ENCODE data around the gene PLEKHA8. TPM values are rescaled to one million over a fixed set of nuclear protein-coding genes. Genes with fewer than 3 reads are reported as not detected.

The PLEKHA8 gene
- total RNA-seq, 2 experiments from 2014 or later: 11.0 to 31.7 TPM

DNA sequence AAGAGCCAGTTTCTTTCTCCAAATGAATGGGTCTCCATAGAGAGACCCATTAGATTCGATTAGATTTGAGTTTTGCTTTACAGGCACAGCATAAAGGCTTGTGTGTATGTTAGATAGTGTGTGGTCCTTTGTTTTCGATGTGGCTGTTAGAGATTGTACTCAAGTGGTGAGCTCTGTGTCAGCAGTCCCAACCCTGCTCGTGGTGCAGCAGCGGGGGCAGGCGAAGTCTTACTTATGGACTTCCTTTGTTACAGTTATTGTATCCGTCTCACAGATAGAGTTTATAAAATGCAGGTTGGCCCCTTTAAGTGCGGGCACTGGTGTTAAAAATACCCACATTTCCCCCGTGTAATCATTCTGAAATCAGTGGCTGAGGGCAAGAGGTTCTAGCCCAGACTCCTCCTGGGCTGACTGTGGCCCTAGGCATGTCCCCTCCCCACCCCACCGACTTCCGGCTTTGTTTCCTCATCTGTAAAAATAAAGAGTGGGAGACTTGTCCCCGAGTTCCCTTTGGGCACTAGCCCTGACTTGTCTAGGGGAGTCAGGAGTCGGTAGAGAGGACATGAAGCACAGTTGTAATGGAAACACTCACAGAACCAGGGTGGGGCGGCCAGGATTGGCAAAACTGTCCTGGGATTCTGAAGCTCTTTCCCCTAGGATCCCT lies 135.2 kb downstream of the PLEKHA8 start:
- peak; percentile 18 for DNase-seq (ENCODE audit: low spot score)
- peaks cover 44% of the 10 kb centered on the region for H3K4me1 ChIP-seq (ENCODE audit: insufficient read depth, low read length, poor library complexity, severe bottlenecking)
- POLR2A ChIA-PET: interaction anchor here (0.6 to 2.0 kb wide), 5 partner anchors 12 to 321 kb away, joined by 3 to 8 read pairs (median 4); no protein-coding TSS in a partner anchor

DNA sequence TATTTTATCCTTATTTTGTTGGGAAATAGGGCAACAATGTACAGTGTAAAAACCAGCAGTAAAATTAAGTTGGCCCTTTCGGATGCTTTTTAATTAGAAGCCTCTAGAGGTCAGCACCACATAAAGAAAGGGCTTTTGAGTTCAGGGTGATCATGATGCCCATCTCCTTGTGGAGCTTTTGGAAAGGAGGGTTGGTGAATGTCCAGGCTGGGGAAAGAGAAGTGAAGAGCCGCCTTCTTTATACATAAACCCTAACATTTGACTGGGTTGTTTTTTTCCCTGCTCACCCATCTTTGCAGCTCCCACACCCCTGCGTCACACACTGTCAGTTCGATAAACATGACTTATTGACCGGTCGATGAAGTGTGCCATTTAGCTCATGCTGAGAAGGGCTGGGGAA lies 136.4 kb downstream of the PLEKHA8 start:
- Histone ChIP-seq H3K4me1 (ENCODE audit: insufficient read depth, low read length, poor library complexity, severe bottlenecking) (peaks cover 37% of the 10 kb centered on the region), H4K20me1 (ENCODE audit: insufficient read depth, low read length) (no peaks in the 10 kb centered on the region), H2AFZ (ENCODE audit: low read length) (no peak overlapping the region), H3K36me3 (ENCODE audit: insufficient read depth, low read length) (no peaks in the 10 kb centered on the region), H3K9me3 (ENCODE audit: low read length) (no peaks in the 10 kb centered on the region), H3K4me2 (ENCODE audit: low read length) (peak overlapping the region; percentile 54; the same call in 1 of the 2 replicates), H3K9me2 (ENCODE audit: insufficient read depth, low read length) (no peaks in the 10 kb centered on the region), H3K79me2 (ENCODE audit: insufficient read depth, low read depth, low read length) (no peaks in the 10 kb centered on the region), H3K4me3 (ENCODE audit: low read depth, low read length, poor library complexity, severe bottlenecking) (no peak overlapping the region), H3K27ac (ENCODE audit: low read depth, low read length, poor library complexity, severe bottlenecking) (no peak overlapping the region)
- POLR2A ChIA-PET: interaction anchor here (0.6 to 1.3 kb wide), 2 partner anchors 91 to 114 kb away, joined by 3 to 5 read pairs; no protein-coding TSS in a partner anchor
- TF ChIP-seq EZH2phosphoT487 (IDR thresholded peaks at IDR 0.05; ENCODE audit: borderline replicate concordance, low read depth, low read length): no peak
- TF ChIP-seq, protein P1, sequence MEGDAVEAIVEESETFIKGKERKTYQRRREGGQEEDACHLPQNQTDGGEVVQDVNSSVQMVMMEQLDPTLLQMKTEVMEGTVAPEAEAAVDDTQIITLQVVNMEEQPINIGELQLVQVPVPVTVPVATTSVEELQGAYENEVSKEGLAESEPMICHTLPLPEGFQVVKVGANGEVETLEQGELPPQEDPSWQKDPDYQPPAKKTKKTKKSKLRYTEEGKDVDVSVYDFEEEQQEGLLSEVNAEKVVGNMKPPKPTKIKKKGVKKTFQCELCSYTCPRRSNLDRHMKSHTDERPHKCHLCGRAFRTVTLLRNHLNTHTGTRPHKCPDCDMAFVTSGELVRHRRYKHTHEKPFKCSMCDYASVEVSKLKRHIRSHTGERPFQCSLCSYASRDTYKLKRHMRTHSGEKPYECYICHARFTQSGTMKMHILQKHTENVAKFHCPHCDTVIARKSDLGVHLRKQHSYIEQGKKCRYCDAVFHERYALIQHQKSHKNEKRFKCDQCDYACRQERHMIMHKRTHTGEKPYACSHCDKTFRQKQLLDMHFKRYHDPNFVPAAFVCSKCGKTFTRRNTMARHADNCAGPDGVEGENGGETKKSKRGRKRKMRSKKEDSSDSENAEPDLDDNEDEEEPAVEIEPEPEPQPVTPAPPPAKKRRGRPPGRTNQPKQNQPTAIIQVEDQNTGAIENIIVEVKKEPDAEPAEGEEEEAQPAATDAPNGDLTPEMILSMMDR (conservative IDR thresholded peaks at IDR 0.05; ENCODE audit: low read length): peak; percentile 92
- BruUV-seq (replicated peaks): no TSS peak
- intact Hi-C loops (cut with micrococcal nuclease; ENCODE audit: unreplicated experiment): loop anchor here (1.0 to 5.0 kb wide), 6 partner anchors 112 to 400 kb away; no protein-coding TSS in a partner anchor
- peak; percentile 75 for DNase-seq (ENCODE audit: low spot score)
- CTCF ChIA-PET (ENCODE audit: unreplicated experiment): interaction anchor here (0.8 to 1.5 kb wide), 6 partner anchors 9 to 400 kb away, joined by 3 to 7 read pairs (median 4); partner anchors contain the start of gene MTURN

More for the DNA sequence above, 135.2 kb downstream of the PLEKHA8 start:
- no peaks in the 10 kb centered on the region for H3K79me2 ChIP-seq (ENCODE audit: insufficient read depth, low read depth, low read length)
- H3K9me3 ChIP-seq (ENCODE audit: low read length): no peaks in the 10 kb centered on the region
- no TSS peak for BruUV-seq (replicated peaks)
- peak overlapping the region; percentile 95; the same call in 1 of the 2 replicates for H2AFZ ChIP-seq (ENCODE audit: low read length)
- H3K9me2 ChIP-seq (ENCODE audit: insufficient read depth, low read length): no peaks in the 10 kb centered on the region
- H3K27ac ChIP-seq (ENCODE audit: low read depth, low read length, poor library complexity, severe bottlenecking): no peak overlapping the region
- H4K20me1 ChIP-seq (ENCODE audit: insufficient read depth, low read length): no peaks in the 10 kb centered on the region
- TF ChIP-seq, protein P1 (conservative IDR thresholded peaks at IDR 0.05; ENCODE audit: low read length): no peak
- no peak for TF ChIP-seq EZH2phosphoT487 (IDR thresholded peaks at IDR 0.05; ENCODE audit: borderline replicate concordance, low read depth, low read length)
- no peak overlapping the region for H3K4me3 ChIP-seq (ENCODE audit: low read depth, low read length, poor library complexity, severe bottlenecking)
- H3K36me3 ChIP-seq (ENCODE audit: insufficient read depth, low read length): no peaks in the 10 kb centered on the region
- intact Hi-C loops (cut with micrococcal nuclease; ENCODE audit: unreplicated experiment): loop anchor here (5.0 kb wide), 1 partner anchor 284 kb away; no protein-coding TSS in a partner anchor
- CTCF ChIA-PET (ENCODE audit: unreplicated experiment): interaction anchor here (1.5 kb wide), 1 partner anchor 29 kb away, joined by 4 read pairs; the partner anchor contains the start of gene MTURN
- H3K4me2 ChIP-seq (ENCODE audit: low read length): peak overlapping the region; percentile 54

DNA sequence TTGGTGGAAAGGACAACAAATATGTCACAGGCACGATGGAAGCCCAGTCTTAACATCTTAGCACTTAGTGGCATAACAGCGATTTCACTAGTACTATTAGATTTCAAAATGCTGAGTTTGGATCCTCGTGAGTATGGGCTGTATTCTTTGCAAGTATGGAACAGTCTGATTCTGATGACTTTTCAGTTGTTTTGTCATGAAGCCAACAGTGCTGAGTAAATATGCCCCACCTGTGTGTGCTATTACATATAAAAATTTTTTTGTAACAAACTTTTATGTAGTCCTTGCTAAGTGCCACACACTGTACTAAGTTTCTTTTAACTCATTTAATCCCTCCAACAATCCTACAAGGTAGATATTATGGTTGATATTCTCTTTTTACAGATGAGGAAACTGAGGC lies 137.4 kb downstream of the PLEKHA8 start:
- no peak for TF ChIP-seq EZH2phosphoT487 (IDR thresholded peaks at IDR 0.05; ENCODE audit: borderline replicate concordance, low read depth, low read length)
- TF ChIP-seq, protein P1 (conservative IDR thresholded peaks at IDR 0.05; ENCODE audit: low read length): no peak
- ChIA-PET CTCF (ENCODE audit: unreplicated experiment) (no interaction called here), POLR2A (no interaction called here)
- no TSS peak for BruUV-seq (replicated peaks)
- Histone ChIP-seq H3K9me2 (ENCODE audit: insufficient read depth, low read length) (no peaks in the 10 kb centered on the region), H3K36me3 (ENCODE audit: insufficient read depth, low read length) (no peaks in the 10 kb centered on the region), H4K20me1 (ENCODE audit: insufficient read depth, low read length) (no peaks in the 10 kb centered on the region), H3K27ac (ENCODE audit: low read depth, low read length, poor library complexity, severe bottlenecking) (no peak overlapping the region), H3K4me3 (ENCODE audit: low read depth, low read length, poor library complexity, severe bottlenecking) (no peak overlapping the region), H3K4me1 (ENCODE audit: insufficient read depth, low read length, poor library complexity, severe bottlenecking) (peaks cover 29% of the 10 kb centered on the region), H3K9me3 (ENCODE audit: low read length) (no peaks in the 10 kb centered on the region), H3K4me2 (ENCODE audit: low read length) (no peak overlapping the region), H3K79me2 (ENCODE audit: insufficient read depth, low read depth, low read length) (no peaks in the 10 kb centered on the region), H2AFZ (ENCODE audit: low read length) (peak overlapping the region; percentile 30; the same call in 1 of the 2 replicates)
- DNase-seq (ENCODE audit: low spot score): no peak
- intact Hi-C loops (cut with micrococcal nuclease; ENCODE audit: unreplicated experiment): loop anchor here (2.0 kb wide), 3 partner anchors 187 to 345 kb away; no protein-coding TSS in a partner anchor
